Fibroblast of skin of right biceps (primary cell): ENCODE data around the gene KCNH1.
A peak's percentile ranks its signal among the peaks of the same experiment; 100 is the strongest.

ENCODE experiments used
- DNase-seq: peaks from one replicate; pipeline ENCODE4 v3.0.0-alpha.2; 2013

KCNH1 gene

DNA sequence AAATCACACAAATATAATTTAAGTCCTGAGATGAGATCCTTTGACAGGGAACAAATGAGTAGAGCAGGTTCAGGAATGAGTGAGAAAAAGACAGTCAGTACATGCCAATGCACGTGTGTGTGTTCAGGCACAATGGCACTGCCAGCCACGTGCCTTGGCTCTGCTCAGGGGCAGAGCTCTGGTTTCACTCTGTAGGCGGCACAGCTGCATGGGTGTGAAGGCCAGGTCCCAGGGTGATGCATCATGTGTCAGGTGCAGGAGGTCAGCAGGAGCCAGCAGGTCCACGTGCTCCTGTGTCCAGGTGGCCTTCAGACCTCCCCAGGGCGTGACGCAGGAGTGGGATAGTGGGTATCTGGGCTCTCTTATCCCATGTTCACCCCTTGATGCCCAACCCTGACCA is 386.1 kb downstream of the KCNH1 start:
- no peak for DNase-seq

- DNase-seq: no peak
Observed at GRCh38 chr1:210747112-210747511, 386.8 kb downstream of the KCNH1 start.

DNA sequence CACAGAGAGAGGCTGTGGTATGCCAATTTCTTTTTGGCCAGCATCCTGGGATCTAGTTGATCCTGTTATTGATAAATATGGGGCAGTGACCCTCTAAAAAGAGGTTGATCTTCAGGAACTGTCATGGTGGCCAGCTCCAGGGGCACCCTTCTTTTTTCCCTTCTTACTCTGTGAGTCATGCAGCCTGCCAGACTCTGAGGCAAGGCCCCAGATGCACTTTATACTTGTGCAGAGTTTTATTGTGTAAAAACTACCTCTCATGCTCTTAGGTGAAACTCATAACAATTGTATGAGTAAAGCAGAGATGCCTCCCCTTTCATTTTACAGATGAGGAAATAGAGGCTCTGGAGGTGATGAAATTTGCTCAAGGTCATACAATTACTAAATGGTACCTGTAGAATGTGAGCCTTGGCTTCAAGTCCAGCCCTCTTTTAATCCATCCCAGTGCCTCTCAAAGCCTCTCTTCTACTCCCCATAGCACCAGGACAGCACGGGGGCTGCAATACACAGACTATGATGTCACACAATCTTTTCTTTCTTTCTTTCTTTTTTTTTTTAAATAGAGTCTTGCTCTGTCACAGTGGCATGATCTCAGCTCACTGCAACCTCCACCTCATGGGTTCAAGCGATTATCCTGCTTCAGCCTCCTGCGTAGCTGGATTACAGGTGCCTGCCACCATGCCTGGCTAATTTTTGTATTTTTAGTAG is 387.8 kb downstream of the KCNH1 start:
- DNase-seq: no peak

DNA sequence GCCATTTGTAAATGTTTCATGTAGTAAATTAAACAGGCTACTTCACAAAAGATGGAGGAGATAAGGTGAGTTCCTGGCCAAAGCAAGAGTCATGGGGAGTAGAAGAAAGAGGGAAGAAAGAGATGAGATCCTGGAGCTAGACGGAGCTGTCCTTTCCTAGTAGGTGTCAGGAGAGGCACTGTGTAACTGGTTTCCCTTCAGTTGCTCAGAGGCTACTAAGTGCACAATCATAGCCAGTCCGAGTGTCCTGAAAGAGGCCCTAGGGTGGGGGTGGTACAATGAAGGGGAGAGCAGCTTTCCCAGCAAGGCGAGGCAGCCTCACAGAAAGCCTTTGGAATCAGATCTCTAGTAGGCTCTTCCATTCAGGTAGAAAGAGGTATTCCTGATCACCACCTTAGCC is 390.9 kb downstream of the KCNH1 start:
- DNase-seq: no peak

GRCh38 chr1:210741564-210741963 is 392.4 kb downstream of the KCNH1 start:
- DNase-seq: no peak

- DNase-seq: peak; percentile 3
Observed at GRCh38 chr1:210739627-210740026, 394.3 kb downstream of the KCNH1 start.

DNA sequence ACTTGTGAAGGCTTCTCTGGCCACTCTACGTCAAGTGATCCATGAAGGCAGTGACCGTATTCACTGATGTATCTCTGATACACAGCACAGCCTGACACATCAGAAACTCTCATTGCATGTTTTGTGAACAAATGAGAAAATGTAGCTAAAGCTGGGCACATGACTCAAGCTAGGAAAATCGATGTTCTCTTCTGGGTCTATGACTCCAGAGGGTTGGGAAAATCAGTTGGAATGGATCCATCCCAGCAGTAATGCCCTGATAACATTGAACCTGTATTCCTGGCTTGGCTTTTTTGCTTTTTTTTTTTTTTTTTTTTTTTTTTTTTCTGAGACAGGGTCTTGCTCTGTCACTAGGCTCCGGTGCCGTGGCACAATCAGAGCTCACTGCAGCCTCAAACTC is 395.7 kb downstream of the KCNH1 start:
- no peak for DNase-seq

DNA sequence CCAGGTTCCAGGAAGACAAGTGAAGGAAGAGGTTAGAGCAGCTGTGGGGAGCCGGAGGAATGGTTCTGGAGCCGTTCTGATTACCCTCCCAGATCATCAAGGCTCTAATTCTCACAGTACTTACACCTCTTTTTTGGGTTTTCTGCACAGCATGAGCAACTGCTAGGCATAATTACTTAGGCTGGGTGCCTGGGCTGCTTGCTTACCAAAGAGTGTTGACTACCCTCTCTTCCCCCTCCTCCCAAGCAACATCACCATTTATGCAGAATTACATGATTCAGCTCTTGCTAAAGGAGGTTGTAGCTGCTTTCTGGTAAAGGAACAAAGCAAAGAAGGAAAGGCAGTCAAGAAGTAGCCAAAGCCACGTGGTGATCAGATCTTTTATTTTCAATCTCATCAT is 397.2 kb downstream of the KCNH1 start:
- DNase-seq: no peak

GRCh38 chr1:210731597-210731996 is 402.4 kb downstream of the KCNH1 start:
- no peak for DNase-seq

- DNase-seq: no peak
Observed at GRCh38 chr1:210731193-210731592, 402.8 kb downstream of the KCNH1 start.

DNA sequence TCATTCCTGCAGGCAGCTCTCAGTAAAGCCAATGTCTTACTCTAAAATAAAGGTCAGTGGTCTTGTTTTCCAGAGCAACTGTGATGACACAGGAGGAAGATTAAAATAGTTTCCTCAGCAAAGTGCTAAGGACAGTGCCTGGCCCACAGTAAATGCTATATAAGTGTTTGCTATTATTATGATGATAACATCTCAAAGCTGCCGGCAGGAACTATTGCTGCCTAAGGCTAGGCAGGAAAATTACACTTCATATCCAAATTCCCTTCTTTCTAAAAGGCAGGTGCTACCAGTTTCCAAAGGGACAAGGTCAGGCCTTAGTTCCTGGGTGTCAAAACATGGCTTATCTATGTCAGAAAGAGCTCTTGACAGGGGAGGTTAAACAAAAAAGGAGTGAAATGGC is 403.9 kb downstream of the KCNH1 start:
- no peak for DNase-seq

- DNase-seq: no peak
Observed at GRCh38 chr1:210728437-210729149, 405.4 kb downstream of the KCNH1 start.

DNA sequence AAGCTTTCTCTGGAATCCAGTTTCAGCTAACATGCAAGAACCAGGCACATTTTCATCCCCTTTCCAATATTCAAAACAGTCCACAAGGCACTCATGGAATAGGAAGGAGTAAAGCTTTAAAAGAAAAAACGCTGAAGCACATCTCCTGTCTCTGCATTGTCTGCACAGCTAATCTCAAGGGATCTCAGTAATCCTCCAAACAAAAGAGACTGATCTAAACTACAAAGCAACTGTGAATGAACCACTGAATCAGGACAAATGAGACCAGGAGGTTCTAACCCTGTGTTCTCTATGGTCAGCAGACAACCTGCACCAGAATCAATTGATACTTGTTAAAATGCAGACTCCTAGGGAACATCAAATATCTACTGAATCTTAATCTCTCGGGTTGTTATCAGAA is 406.2 kb downstream of the KCNH1 start:
- no peak for DNase-seq

DNA sequence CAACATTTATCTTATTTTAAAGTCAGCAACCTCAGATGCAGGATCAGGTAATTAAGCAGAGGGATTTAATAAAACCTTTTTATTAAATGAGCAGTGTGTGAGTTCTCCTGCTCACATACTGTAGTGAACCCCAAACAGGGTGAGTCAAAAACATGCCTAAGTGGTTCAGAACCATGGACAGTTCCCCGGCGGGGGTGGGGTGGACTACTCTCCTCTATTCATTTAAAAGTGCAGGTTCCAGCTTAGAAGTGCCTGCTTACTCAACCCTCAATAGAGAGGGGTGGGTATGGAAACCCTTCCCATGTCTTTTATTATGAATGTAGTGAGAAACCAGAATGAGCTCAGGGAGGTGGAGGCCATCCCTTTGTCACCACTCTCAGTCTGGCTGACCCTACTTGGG is 407.3 kb downstream of the KCNH1 start:
- DNase-seq: peak; percentile 45

DNA sequence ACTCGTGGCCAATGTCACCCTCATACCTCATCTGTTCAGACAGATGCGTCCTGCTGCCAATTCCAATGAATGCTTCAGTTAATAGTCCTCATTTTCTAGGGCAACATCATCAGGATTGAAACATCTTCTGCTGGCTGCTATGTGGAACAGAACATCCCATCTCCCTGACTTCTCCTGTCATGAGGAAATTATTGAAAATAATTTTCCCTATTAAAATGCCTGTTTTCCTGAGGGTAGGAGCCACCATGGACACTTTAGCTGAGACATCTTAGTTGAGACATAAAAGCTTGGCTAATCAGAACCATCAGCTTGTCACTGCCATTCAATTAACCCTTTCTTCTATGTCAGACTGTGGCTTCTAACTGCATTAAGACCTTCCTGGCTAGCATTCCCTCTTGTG is 409.2 kb downstream of the KCNH1 start:
- no peak for DNase-seq

GRCh38 chr1:210723646-210724045 is 410.3 kb downstream of the KCNH1 start:
- DNase-seq: no peak

DNA sequence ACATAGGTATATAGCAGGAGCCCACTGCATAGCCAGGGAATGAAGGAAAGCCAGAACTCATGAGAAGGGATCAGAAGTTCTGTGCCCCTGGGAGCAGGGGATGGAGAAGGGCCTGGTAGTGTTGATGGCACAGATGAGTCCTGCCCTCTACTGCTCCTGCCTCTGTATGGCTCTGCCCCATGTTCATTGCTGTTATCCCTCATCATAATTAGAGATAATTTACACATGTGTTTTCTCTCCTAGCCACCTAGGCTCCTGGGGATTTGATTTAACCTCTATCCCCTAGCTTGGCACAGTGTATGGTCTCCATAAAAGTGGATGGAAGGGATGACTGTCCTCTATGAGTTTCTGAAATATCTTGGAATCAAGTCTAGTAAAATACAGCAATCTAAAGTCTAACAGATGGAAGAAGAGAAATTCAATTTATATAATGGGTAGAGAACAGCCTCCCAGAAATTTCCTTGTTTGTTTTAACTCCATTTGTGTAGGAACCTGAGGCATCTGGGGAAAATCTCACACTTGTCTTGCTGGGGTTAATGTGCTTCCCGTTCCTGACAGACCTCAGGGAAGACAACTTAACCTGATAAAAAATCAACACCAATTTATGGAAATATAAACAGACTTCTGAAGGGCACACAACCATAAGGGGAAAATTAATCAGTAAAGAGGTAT is 411.4 kb downstream of the KCNH1 start:
- no peak for DNase-seq

DNA sequence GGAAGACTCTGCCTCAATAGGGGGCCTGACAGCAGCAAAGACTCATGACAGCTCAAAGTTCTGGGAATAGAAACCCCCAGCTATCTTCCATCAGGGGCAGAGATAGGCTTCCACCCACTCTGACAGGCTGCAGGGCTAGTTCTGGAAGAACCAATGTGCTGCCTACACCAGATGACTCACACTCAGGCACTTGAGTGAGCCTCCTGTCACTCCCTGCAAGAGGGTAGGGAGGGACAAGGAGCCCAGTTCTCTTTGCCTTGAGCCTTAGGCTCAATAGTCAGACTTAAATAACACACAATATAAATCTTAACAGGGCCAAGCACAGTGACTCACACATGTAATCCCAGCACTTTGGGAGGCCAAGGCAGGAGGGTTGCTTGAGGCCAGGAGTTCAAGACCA is 418.9 kb downstream of the KCNH1 start:
- peak; percentile 2 for DNase-seq

DNA sequence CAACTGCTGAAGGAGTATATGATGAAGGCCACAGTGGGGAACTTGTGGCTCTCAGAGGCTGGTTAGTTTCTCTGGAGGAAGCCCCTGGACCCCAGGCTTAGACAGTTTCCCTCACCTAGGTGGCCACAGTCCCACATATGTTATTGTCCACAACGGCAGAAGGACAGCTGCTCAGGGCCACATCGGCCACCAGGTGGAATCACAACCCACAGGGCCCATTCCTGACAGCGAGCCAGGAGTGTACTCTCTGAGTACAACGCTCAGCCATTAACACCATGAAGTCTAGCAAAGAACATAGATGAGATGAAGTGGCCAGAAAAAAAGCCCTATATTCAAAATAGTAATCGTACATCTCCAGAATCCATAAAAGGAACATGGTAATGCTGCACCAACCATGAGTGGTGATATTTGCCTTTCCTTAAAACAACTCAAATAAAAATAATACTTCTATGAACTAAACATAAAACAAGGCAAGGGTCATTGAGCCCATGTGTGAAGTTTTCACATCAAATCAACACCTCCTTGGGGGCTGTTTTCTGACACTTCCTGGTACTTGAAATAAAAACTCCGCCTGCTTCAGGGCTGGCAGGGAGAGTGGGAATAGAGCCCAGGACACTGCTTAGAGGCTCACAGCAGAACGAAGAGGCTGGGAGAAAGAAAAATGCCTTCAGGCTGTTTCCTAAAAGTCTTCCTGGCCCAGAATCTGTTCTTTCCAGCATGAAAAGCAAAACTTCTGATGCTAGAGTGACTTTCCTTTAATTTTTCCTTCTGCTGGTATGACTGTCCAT is 421.9 kb downstream of the KCNH1 start:
- DNase-seq: no peak

- DNase-seq: peak; percentile 4
Observed at GRCh38 chr1:210709701-210710100, 424.2 kb downstream of the KCNH1 start.

DNA sequence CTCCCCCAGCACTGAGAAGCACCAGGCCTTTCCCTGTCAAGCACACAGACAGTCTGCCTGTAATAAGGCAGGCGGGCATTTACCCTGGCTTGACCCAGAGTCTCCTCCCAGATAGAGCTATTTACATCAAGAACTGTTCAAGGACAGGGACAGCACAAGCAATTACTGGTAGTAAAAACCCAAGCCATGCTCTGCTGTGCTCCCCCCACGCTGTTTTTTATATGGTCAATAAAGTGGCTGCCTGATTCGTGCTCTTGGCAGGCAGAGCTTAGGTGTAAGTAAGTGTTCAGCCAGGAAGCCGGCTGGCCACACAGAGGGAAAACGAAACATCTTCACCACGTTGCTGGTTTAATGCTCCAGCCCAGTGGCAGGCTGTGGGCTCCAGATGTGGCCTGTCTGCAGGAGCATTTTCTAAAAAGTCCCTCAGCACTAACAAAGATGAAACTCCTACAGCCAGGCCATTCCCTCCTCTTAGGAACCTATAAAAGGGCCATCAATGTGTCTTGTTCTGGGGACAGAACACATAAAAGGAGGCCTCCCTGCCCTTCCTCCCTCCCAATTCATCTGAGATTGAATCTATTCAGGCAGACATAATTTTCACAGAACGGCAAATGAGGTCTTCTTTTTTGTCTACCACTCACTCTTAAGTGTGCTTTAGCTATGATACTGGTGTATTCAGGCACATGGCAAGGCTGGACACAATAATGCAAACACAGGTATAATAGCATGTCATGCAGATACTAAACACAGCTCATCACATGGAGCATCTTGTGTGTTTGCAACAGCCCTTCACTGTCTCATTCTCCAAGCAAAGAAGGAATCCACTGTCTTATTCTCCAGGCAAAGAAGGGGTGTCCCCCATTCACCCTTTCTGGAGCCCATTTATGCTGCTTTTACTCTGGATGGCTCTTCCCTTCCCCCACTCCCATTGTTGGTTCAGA is 426.4 kb downstream of the KCNH1 start:
- DNase-seq: no peak

- DNase-seq: no peak
Observed at GRCh38 chr1:210706246-210706645, 427.7 kb downstream of the KCNH1 start.
